Right lobe of liver (tissue), 6 donors: ENCODE measurements around the gene MEI1. TPM values are rescaled to one million over a fixed set of nuclear protein-coding genes. Genes with fewer than 3 reads are reported as not detected.
A peak's percentile ranks its signal among the peaks of the same experiment; 100 is the strongest.
"Not testable (repeated sequence)": the region's sequence is repeated elsewhere in the genome, so short reads cannot be mapped to it uniquely, and the experiment has no call there.

Experiments used
- ATAC-seq, 4 donors: fragments of 200-7000 bp; cut with Tn5 transposase; one replicate each; pipeline ENCODE4 v1.9.1; 2020; ENCODE audit warnings: mild to moderate bottlenecking in 4 of 4, moderate library complexity in 4 of 4
- DNase-seq, 3 donors: peaks; one replicate each; pipeline ENCODE4 v3.0.0-alpha.2; 2020
- H3K27ac ChIP-seq, 3 donors: fragments of 200-600 bp; one replicate each; pipeline ENCODE4 v1.8.0; 2022
- H3K27me3 ChIP-seq, 2 donors: fragments of 200-600 bp; one replicate each; pipeline ENCODE4 v1.8.0; 2022
- H3K36me3 ChIP-seq, 4 donors: fragments of 200-600 bp; sonication (generic) in 1 of 4; one replicate each; pipeline versions ENCODE4 v1.5.1 to v1.8.0; 2017 to 2022; ENCODE audit warnings: control low read depth in 1 of 4
- H3K4me1 ChIP-seq, 4 donors: fragments of 200-600 bp; sonication (generic) in 1 of 4; one replicate each; pipeline versions ENCODE4 v1.5.1 to v1.8.0; 2017 to 2022; ENCODE audit warnings: control low read depth in 1 of 4
- H3K4me3 ChIP-seq, 3 donors: fragments of 200-600 bp; one replicate each; pipeline ENCODE4 v1.8.0; 2022
- H3K9me3 ChIP-seq, 4 donors: fragments of 200-600 bp; sonication (generic) in 1 of 4; one replicate each; pipeline versions ENCODE4 v1.5.1 to v1.8.0; 2017 to 2022; ENCODE audit warnings: control low read depth in 1 of 4
- POLR2A ChIP-seq: fragments of 450-650 bp; IDR thresholded peaks from one replicate; pipeline ENCODE4 v1.6.1; 2017; ENCODE audit warnings: antibody characterized with exemption, mild to moderate bottlenecking
- WGBS: methylation state at CpG from one replicate; pipeline ENCODE4 v1.1.6; 2018; ENCODE audit warnings: low coverage, low lambda C conversion rate; ENCODE audit not compliant: insufficient coverage; ENCODE audit errors: missing lambda C conversion rate; 5-methylcytosine and 5-hydroxymethylcytosine counted together
- intact Hi-C, 2 donors: fragments of 100-400 bp; cut with DNase I; formaldehyde crosslinking; loops; one replicate each; pipeline versions ENCODE4 v1.11.2 to v1.14.1; 2022
- total RNA-seq, 6 experiments: library from RNA; depleted of rRNA in 2 of 6; stranded (reverse); fragments of >200 nt in 2 of 6; fragmentation: NEBNext Ultra II Directional in 3 of 6; extraction: Animal tissue kit (Norgen Biotek cat#: 25700) in 3 of 6; gene quantifications; one replicate each; pipeline versions ENCODE4 v1.1.0 to v1.2.4, GENCODE V29; 2016 to 2023
- TF ChIP-seq, protein P1 (sequence below), 4 donors: fragments of 200-600 bp in 3 of 4; fragments of 450-650 bp in 1 of 4; IDR thresholded peaks; one replicate each; pipeline versions ENCODE4 v1.5.1 to v1.8.0; 2016 to 2022; ENCODE audit warnings: antibody characterized with exemption in 4 of 4, mild to moderate bottlenecking in 2 of 4
- donor health status: DM: no; HTN: yes; CAD: no.
- donor health status: DM: no; HTN: no; CAD: no.
- donor health status: DM: no; HTN: no; CAD: no.
- donor health status: DM: no; HTN: yes; CAD: no.
- donor health status: DM: no; HTN: yes; CAD: no.

The MEI1 gene
- total RNA-seq, 6 experiments from 2014 or later, result 0.37 to 1.0 (median 0.60) TPM

DNA sequence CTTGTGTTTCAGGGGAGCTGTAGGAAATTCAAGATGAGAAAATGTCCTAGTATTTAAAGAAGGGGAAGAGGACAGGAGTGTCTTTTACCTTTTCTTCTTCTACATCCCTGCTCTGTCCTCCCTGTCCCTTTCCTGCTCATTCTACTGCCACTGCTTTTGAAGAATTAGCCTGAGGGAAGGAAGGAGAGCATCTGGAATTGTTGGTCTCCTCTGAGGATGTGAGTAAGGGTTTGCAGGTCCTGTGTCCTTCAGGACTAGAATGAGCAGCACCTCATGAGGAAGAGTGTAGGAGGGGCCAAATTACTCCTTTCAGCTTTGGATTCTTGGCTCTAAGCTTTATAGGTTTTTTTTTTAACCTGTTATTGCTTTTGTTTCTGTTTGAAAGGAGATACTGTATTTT, 34.8 kb upstream of the MEI1 start:
- intact Hi-C loops, result no loop called here

DNA sequence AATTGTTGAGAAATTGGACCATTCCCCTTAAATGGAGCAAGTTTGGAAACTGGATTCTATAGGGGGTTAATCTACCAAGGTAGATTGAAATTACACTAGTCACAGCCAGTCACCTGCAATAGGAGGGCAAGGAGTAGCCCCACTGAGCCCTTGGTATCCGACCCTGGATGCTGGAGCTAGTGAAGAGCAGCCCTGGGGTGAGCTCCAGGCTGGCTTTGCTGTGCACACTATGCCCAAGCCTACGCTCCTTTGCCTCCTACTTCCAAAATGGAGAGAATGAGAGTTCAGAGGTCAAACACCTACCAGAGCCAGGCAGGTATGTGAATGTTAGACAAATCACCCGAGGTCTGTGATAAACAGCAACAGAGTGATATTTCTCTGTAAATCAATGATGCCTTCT, 34.4 kb upstream of the MEI1 start:
- Histone ChIP-seq H3K9me3 (no peaks in the 10 kb centered on the region), H3K4me1 (peaks cover 0 to 3% (median 0%) of the 10 kb centered on the region in 4 donors), H3K4me3 (no peak overlapping the region), H3K36me3 (peaks cover 7 to 46% (median 30%) of the 10 kb centered on the region in 4 donors), H3K27me3 (no peaks in the 10 kb centered on the region), H3K27ac (no peak overlapping the region)
- no peak for TF ChIP-seq POLR2A
- TF ChIP-seq, protein P1, sequence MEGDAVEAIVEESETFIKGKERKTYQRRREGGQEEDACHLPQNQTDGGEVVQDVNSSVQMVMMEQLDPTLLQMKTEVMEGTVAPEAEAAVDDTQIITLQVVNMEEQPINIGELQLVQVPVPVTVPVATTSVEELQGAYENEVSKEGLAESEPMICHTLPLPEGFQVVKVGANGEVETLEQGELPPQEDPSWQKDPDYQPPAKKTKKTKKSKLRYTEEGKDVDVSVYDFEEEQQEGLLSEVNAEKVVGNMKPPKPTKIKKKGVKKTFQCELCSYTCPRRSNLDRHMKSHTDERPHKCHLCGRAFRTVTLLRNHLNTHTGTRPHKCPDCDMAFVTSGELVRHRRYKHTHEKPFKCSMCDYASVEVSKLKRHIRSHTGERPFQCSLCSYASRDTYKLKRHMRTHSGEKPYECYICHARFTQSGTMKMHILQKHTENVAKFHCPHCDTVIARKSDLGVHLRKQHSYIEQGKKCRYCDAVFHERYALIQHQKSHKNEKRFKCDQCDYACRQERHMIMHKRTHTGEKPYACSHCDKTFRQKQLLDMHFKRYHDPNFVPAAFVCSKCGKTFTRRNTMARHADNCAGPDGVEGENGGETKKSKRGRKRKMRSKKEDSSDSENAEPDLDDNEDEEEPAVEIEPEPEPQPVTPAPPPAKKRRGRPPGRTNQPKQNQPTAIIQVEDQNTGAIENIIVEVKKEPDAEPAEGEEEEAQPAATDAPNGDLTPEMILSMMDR (IDR thresholded peaks at IDR 0.05), result no peak
- 68% methylated on average over 3 of the region's 3 CpGs for WGBS
- intact Hi-C loops, result no loop called here
- DNase-seq, result peak in 1 of 3 donors; percentile 22
- no peak for ATAC-seq

More for the DNA sequence above, 34.8 kb upstream of the MEI1 start:
- Histone ChIP-seq H3K27ac (no peak overlapping the region), H3K4me1 (peaks cover 0 to 3% (median 0%) of the 10 kb centered on the region in 4 donors), H3K9me3 (no peaks in the 10 kb centered on the region), H3K27me3 (no peaks in the 10 kb centered on the region), H3K36me3 (peaks cover 12 to 51% (median 33%) of the 10 kb centered on the region in 4 donors), H3K4me3 (no peak overlapping the region)
- TF ChIP-seq POLR2A, result no peak
- TF ChIP-seq, protein P1 (IDR thresholded peaks at IDR 0.05), result no peak
- ATAC-seq (no peak), DNase-seq (no peak)

DNA sequence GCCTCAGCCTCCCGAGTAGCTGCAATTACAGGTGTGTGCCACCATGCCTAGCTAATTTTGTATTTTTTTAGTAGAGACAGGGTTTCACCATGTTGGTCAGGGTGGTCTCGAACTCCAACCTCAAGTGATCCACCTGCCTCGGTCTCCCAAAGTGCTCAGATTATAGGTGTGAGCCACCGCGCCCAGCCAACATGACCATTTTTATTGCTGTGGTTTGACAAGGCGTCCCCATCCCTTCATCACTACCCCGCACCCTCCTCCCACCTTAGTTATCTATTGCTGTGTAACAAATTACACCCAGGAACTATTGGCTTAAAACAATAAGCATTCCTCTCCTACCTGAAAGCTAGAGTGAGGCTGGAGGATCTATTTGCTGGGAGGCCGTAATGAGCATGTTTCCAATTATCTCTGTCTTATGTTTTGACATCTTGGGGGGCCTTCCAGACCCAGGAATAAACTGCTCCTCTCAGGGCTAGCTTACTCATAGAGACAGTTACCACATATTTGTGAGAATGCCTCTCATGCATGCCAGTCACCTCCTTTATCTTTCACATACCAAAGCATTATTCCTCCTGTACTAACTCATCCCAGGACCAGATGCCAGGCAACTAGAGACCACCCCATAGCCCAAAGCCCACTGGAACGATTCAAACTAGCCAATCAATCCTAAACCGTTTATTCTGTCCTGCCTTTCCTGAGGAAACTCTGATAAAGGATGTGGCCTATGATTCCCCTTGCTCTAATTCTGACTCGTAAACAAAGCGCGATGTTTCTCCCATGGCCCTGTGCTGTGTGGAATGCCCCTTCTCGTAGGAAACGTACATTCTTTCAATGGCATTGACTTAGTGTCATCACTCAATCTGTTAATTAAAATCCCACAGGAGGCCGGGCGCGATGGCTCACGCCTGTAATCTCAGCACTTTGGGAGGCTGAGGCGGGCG, 30.1 kb upstream of the MEI1 start:
- Histone ChIP-seq H3K36me3 (peaks cover 0 to 10% (median 3%) of the 10 kb centered on the region in 4 donors), H3K4me3 (no peak overlapping the region), H3K4me1 (peaks cover 0 to 12% (median 0%) of the 10 kb centered on the region in 4 donors), H3K27ac (no peak overlapping the region), H3K27me3 (no peaks in the 10 kb centered on the region), H3K9me3 (no peaks in the 10 kb centered on the region)
- intact Hi-C loops, result no loop called here
- DNase-seq (no peak), ATAC-seq (no peak)
- 78% methylated on average over 17 of the region's 21 CpGs for WGBS
- no peak for TF ChIP-seq POLR2A
- TF ChIP-seq, protein P1 (IDR thresholded peaks at IDR 0.05), result no peak

DNA sequence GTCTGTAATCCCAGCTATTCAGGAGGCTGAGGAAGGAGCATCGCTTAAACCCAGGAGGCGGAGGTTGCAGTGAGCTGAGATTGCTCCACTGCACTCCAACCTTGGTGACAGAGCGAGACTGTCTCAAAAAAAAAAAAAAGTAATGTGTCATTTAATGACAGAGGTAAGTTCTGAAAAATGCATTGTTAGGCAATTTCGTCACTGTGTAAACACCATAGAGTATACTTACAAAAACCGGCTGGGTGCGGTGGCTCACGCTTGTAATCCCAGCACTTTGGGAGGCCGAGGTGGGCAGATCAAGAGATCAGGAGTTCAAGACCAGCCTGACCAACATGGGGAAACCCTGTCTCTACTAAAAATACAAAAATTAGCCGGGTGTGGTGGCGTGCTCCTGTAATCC, 27.2 kb upstream of the MEI1 start:
- H3K4me1 ChIP-seq, H3K4me3 ChIP-seq, H3K27me3 ChIP-seq, H3K27ac ChIP-seq, H3K9me3 ChIP-seq, DNase-seq, H3K36me3 ChIP-seq, intact Hi-C loops: not testable (repeated sequence)
- ATAC-seq, result peak in 3 of 4 donors; percentile 19 to 58 (median 43)
- 36% methylated on average over 7 of the region's 10 CpGs for WGBS

DNA sequence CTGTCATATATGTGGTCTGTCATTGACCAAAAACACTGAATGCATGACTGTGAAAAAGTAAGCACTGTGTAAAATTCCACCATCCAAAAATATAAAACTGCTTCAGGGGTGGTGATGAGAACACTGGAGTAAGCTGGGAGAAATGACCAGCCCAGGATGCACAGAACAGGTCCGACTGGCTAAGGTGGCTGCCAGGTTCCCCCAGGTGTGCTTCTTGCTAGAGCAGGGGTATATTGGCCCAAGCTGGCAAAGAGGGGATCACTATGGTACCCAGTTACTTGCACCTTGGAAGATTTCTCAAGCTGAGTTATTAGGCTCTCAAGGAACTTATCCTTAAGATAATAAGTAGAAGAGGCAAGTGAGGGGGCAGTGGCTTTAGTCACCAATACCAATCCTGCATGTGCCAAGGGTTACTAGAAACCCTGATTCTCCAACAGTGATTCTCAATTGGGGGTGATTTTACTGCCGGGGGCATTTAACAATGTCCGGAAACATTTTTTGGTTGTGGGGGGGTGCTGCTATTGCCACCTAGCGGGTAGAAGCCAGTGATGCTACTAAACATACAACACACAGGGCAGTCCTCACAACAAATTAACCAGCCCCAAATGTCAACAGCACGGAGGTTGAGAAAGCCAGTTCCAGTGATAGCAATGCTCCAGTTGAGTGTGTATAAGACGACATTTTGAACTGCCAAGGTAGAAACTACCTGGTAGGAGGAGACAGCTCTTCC, 26.4 kb upstream of the MEI1 start:
- peak; percentile 80 to 94 (median 84) for ATAC-seq
- peaks cover 0 to 17% (median 6%) of the 10 kb centered on the region in 4 donors for H3K36me3 ChIP-seq
- no peak overlapping the region for H3K27ac ChIP-seq
- TF ChIP-seq POLR2A, result no peak
- TF ChIP-seq, protein P1 (IDR thresholded peaks at IDR 0.05), result peak; percentile 30 to 52 (median 38)
- 25% methylated on average over 4 of the region's 6 CpGs for WGBS
- intact Hi-C loops, result no loop called here
- no peak overlapping the region for H3K4me3 ChIP-seq
- no peaks in the 10 kb centered on the region for H3K27me3 ChIP-seq
- DNase-seq, result no peak
- peaks cover 0 to 9% (median 0%) of the 10 kb centered on the region in 4 donors for H3K4me1 ChIP-seq
- H3K9me3 ChIP-seq, result no peaks in the 10 kb centered on the region
